Bone marrow (tissue), 2 donors: ENCODE measurements around the gene HOXD8.

Source experiments
- DNase-seq, 2 donors: peaks; one replicate each; lab custom pipeline; 2025; lab: John Stamatoyannopoulos, UW

HOXD8 gene

GRCh38 chr2:176147800-176148496 lies 18.4 kb downstream of the HOXD8 start:
- DNase-seq, result no peak

- DNase-seq, result no peak
Observed at GRCh38 chr2:176148751-176149421, 19.4 kb downstream of the HOXD8 start.

GRCh38 chr2:176149481-176149938 lies 20.0 kb downstream of the HOXD8 start:
- DNase-seq, result no peak

- DNase-seq, result no peak
Observed at GRCh38 chr2:176149939-176150583, 20.6 kb downstream of the HOXD8 start.

GRCh38 chr2:176150584-176151441 lies 21.3 kb downstream of the HOXD8 start:
- DNase-seq, result no peak

DNA sequence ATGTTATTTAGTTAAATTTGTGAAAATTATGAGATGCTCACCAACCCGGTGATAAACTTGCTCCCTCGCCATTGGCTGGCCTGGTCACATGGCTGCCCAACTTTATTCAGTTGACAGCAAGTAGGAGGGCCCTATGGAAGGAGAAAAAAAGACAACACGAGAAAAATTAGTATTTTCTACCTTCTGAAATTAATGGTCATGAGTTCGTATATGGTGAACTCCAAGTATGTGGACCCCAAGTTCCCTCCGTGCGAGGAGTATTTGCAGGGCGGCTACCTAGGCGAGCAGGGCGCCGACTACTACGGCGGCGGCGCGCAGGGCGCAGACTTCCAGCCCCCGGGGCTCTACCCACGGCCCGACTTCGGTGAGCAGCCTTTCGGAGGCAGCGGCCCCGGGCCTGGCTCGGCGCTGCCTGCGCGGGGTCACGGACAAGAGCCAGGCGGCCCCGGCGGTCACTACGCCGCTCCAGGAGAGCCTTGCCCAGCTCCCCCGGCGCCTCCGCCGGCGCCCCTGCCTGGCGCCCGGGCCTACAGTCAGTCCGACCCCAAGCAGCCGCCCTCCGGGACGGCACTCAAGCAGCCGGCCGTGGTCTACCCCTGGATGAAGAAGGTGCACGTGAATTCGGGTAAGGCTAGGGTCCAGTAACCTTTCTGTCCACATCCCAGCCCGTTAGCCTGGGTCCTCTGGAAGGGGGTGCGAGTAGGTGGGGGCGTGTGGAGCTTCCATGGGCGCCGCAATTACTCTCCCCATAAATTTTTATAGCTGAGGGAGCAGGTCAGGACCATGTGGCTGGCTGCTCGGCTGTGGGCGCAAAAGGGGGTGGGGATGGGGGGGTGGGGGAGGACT lies 22.2 kb downstream of the HOXD8 start, which contains the start of gene HOXD4:
HOXD4 (plus strand) TSS at position 109 of the 846 bp plus-strand sequence; CDS start at position 193, 84 bp downstream.
- DNase-seq, result no peak

DNA sequence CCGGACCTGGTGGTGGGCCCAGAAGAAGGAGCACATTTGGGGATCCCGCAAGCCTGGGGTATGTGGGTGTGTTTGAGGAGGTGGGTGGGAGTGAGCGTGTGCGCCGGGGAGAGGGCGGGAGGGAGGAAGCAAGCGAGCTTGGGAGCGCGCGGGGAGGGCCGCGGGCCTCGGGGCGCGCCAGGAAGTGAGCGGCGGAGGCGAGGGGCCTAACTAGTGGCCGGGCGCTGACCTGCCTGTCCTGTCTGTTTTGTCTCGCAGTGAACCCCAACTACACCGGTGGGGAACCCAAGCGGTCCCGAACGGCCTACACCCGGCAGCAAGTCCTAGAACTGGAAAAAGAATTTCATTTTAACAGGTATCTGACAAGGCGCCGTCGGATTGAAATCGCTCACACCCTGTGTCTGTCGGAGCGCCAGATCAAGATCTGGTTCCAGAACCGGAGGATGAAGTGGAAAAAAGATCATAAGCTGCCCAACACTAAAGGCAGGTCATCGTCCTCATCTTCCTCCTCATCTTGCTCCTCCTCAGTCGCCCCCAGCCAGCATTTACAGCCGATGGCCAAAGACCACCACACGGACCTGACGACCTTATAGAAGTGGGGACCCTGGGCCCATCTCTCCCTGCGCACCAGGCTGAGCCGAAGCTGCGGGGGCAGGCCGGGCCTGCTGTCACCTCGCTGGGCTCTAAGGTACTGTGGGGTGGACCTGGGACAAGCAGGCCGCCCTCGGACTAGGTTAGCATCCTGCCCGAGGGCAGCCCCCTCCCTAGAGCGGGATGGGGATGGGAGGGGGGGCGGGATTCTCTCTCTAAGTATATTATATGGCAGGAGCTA lies 23.1 kb downstream of the HOXD8 start:
- no peak for DNase-seq

- no peak for DNase-seq
Observed at GRCh38 chr2:176154576-176155252, 25.2 kb downstream of the HOXD8 start.

GRCh38 chr2:176155356-176156044 lies 26.0 kb downstream of the HOXD8 start:
- DNase-seq, result no peak

DNA sequence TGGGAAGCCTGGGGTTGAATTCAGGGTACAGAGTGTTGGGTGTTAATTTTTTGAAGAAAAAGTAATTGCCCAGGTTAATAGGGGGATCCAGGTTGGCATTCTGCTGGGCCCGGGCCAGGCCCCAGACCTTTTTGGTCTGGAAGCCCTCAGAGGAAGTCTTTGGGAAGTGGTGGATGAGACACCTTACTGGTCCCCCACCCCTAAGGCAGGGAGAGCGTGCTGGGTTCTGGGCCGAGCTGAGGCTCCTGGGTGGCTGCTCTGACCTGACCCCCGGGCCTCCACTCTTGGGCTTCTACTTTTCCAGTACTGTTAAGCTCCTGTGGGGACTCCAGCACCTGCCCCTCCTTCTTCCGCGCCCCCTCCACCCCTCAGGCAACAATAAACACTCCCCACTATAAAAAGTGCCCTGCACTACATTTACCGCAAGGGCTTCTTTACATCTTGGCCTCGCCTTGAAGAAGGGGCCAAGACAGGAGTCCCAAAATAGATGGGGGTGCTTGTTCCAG lies 26.8 kb downstream of the HOXD8 start:
- DNase-seq, result no peak

DNA sequence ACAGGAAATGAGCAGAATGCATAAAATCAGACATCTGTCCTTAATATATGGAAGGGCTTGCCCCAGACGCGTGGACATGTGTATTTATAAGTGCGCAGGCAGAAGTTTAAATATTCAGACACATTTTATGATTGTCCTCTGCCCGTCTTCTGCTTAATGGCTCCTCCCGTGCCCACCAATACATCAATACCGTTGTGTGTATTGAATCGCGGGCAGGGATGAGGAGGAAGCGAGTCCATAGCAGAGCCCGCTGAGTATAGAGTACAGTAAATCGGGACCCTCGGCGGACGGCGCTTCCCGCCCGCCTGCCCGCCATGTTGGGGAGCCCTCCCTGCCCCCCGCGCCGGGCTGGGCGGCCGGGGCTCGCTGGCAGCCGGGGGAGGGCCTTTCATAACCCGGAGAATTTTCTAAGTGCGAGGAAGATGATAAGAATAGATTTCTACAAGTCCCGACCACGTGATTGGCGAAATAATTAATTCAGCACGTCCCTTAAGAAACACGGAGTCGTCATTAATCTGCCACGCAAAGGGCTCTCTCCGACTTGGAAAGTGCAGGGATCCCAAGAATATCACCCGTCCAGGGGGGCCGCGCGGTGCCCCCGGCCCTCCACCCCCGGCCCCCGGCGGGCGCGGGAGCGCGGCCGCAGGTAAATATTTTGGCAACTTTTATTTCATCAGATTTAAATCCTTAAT lies 27.4 kb downstream of the HOXD8 start, which contains the start of gene HOXD3:
HOXD3 (plus strand) TSS at position 501 of the 692 bp plus-strand sequence. CDS start 11,808 bp downstream, outside the sequence.
- no peak for DNase-seq

- no peak for DNase-seq
Observed at GRCh38 chr2:176157499-176158185, 28.1 kb downstream of the HOXD8 start.

GRCh38 chr2:176158186-176158591 lies 28.7 kb downstream of the HOXD8 start:
- no peak for DNase-seq

GRCh38 chr2:176158855-176159662 lies 29.6 kb downstream of the HOXD8 start:
- no peak for DNase-seq

- DNase-seq, result no peak
Observed at GRCh38 chr2:176159663-176160250, 30.3 kb downstream of the HOXD8 start.
